Tibial nerve (tissue), 4 donors: ENCODE results near the gene STING1. TPM values are rescaled to one million over a fixed set of nuclear protein-coding genes. Genes with fewer than 3 reads are reported as not detected.

Experiments
- DNase-seq, 2 donors: peaks; one replicate each; pipeline ENCODE4 v3.0.0-alpha.2; 2019; ENCODE audit warnings: low spot score in 2 of 2
- H3K27ac ChIP-seq, 4 donors: fragments of 200-600 bp; sonication (generic) in 3 of 4; one replicate each; pipeline ENCODE4 v1.5.1; 2017 to 2019; ENCODE audit warnings: mild to moderate bottlenecking in 1 of 4
- H3K27me3 ChIP-seq, 2 donors: fragments of 200-600 bp; sonication (generic) in 1 of 2; one replicate each; pipeline versions ENCODE4 v1.5.1 to v1.6.0; 2017 to 2019
- H3K36me3 ChIP-seq, 3 donors: fragments of 200-600 bp; sonication (generic); one replicate each; pipeline ENCODE4 v1.5.1; 2018 to 2019
- H3K4me1 ChIP-seq, 4 donors: fragments of 200-600 bp; sonication (generic) in 3 of 4; one replicate each; pipeline ENCODE4 v1.5.1; 2017 to 2019
- H3K4me3 ChIP-seq, 4 donors: fragments of 200-600 bp; sonication (generic) in 3 of 4; one replicate each; pipeline ENCODE4 v1.5.1; 2017 to 2019; ENCODE audit warnings: mild to moderate bottlenecking in 1 of 4, moderate library complexity in 1 of 4
- H3K9me3 ChIP-seq, 4 donors: fragments of 200-600 bp; sonication (generic) in 3 of 4; one replicate each; pipeline ENCODE4 v1.5.1; 2017 to 2019
- EP300 ChIP-seq, 2 donors: sonication (generic); formaldehyde crosslinking; IDR thresholded peaks; one replicate each; pipeline ENCODE4 v1.6.1; 2017; ENCODE audit warnings: antibody characterized with exemption in 2 of 2, mild to moderate bottlenecking in 1 of 2
- POLR2A ChIP-seq, 2 donors: fragments of 450-650 bp; IDR thresholded peaks; one replicate each; pipeline ENCODE4 v1.6.1; 2017; ENCODE audit warnings: antibody characterized with exemption in 2 of 2, mild to moderate bottlenecking in 2 of 2, moderate library complexity in 2 of 2
- WGBS, 2 donors: methylation state at CpG; one replicate each; pipeline ENCODE4 v1.1.5; 2018; 5-methylcytosine and 5-hydroxymethylcytosine counted together
- total RNA-seq, 4 donors: library from RNA; depleted of rRNA; stranded (reverse); fragments of >200 nt; gene quantifications; one replicate each; pipeline ENCODE4 v1.1.0, GENCODE V29; 2016
- TF ChIP-seq, protein P1 (sequence below), 5 experiments: fragments of 200-600 bp in 3 of 5; fragments of 450-650 bp in 2 of 5; sonication (generic) in 3 of 5; IDR thresholded peaks; one replicate each; pipeline ENCODE4 v1.5.1; 2016 to 2019; ENCODE audit warnings: antibody characterized with exemption in 5 of 5, mild to moderate bottlenecking in 3 of 5, moderate library complexity in 2 of 5

STING1 gene
- total RNA-seq, 4 donors from 2014 or later, result 48.1 to 102 (median 73.1) TPM

- peaks cover 0 to 23% (median 0%) of the 10 kb centered on the region in 3 donors for H3K36me3 ChIP-seq
- WGBS, 2 donors, result 4 to 6% methylated on average over 34 to 35 of the region's 49 CpGs
- peak within 1 kb of the TSS; percentile 53 to 96 (median 66) for H3K4me3 ChIP-seq
- H3K9me3 ChIP-seq, result no peaks in the 10 kb centered on the region
- TF ChIP-seq, protein P1, sequence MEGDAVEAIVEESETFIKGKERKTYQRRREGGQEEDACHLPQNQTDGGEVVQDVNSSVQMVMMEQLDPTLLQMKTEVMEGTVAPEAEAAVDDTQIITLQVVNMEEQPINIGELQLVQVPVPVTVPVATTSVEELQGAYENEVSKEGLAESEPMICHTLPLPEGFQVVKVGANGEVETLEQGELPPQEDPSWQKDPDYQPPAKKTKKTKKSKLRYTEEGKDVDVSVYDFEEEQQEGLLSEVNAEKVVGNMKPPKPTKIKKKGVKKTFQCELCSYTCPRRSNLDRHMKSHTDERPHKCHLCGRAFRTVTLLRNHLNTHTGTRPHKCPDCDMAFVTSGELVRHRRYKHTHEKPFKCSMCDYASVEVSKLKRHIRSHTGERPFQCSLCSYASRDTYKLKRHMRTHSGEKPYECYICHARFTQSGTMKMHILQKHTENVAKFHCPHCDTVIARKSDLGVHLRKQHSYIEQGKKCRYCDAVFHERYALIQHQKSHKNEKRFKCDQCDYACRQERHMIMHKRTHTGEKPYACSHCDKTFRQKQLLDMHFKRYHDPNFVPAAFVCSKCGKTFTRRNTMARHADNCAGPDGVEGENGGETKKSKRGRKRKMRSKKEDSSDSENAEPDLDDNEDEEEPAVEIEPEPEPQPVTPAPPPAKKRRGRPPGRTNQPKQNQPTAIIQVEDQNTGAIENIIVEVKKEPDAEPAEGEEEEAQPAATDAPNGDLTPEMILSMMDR (IDR thresholded peaks at IDR 0.05), result peak in 1 of 5 experiments; percentile 29
- peak; percentile 86 to 92 for TF ChIP-seq EP300 (IDR thresholded peaks at IDR 0.05)
- peak; percentile 2 to 60 for TF ChIP-seq POLR2A (IDR thresholded peaks at IDR 0.05)
- peaks cover 0 to 14% (median 8%) of the 10 kb centered on the region in 4 donors for H3K4me1 ChIP-seq
- DNase-seq, result peak; percentile 84 to 94
- peak within 1 kb of the TSS; percentile 92 to 99 (median 96) for H3K27ac ChIP-seq
- no peaks in the 10 kb centered on the region for H3K27me3 ChIP-seq
Observed at GRCh38 chr5:139439013-139439903, 43.3 kb downstream of the STING1 start, which contains the start of gene DNAJC18. DNAJC18 (minus strand) TSS chr5:139439525; CDS start chr5:139439445, 80 bp downstream.

DNA sequence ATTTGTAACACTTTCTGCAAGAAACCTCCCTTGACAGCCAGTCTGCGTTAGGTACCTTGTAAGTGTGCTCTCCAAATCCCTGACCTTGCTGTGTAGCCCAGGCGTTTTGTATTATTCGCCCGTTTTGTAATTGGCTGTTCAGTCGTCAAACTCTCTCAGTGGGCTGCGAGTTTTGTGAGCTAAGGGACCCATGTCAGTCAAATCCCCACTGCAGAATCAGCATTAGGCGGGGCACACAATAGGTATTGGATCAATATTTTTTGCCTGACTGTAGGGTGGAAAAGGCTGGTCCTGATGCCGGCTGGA is 43.9 kb downstream of the STING1 start:
- no peaks in the 10 kb centered on the region for H3K27me3 ChIP-seq
- H3K4me1 ChIP-seq, result peaks cover 0 to 14% (median 8%) of the 10 kb centered on the region in 4 donors
- H3K36me3 ChIP-seq, result peaks cover 0 to 29% (median 0%) of the 10 kb centered on the region in 3 donors
- no peak for DNase-seq
- H3K9me3 ChIP-seq, result no peaks in the 10 kb centered on the region
- 18 to 21% methylated on average over 8 of the region's 8 CpGs for WGBS, 2 donors
- H3K27ac ChIP-seq, result peak overlapping the region; percentile 92 to 99 (median 96)
- peak overlapping the region; percentile 53 to 96 (median 66) for H3K4me3 ChIP-seq
- no peak for TF ChIP-seq POLR2A (IDR thresholded peaks at IDR 0.05)
- TF ChIP-seq, protein P1 (IDR thresholded peaks at IDR 0.05), result no peak
- TF ChIP-seq EP300 (IDR thresholded peaks at IDR 0.05), result no peak

DNA sequence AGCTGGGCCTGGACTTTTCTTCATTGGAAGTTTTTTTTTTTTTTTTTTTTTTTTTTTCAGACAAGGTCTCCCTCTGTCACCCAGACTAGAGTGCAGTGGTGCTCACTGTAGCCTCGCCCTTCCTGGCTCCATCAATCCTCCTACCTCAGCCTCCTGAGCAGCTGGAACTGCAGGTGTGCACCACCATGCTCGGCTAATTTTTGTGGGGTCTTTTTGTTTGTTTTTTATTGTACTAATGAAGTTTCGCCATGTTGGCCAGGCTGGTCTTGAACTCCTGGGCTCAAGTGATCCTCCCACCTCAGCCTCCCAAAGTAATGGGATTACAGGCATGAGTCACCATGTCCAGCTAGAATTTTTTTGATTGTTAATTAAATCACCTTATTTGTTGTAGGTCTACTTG is 46.9 kb downstream of the STING1 start:
- peaks cover 0 to 14% (median 8%) of the 10 kb centered on the region in 4 donors for H3K4me1 ChIP-seq
- H3K36me3 ChIP-seq, result peaks cover 0 to 54% (median 0%) of the 10 kb centered on the region in 3 donors
- TF ChIP-seq EP300 (IDR thresholded peaks at IDR 0.05), result no peak
- no peak for TF ChIP-seq POLR2A (IDR thresholded peaks at IDR 0.05)
- TF ChIP-seq, protein P1 (IDR thresholded peaks at IDR 0.05), result no peak
- WGBS, 2 donors, result 92 to 97% methylated on average over 3 of the region's 3 CpGs
- no peak for DNase-seq
- H3K27me3 ChIP-seq, result no peaks in the 10 kb centered on the region
- H3K27ac ChIP-seq, result no peak overlapping the region
- no peak overlapping the region for H3K4me3 ChIP-seq
- H3K9me3 ChIP-seq, result no peaks in the 10 kb centered on the region

DNA sequence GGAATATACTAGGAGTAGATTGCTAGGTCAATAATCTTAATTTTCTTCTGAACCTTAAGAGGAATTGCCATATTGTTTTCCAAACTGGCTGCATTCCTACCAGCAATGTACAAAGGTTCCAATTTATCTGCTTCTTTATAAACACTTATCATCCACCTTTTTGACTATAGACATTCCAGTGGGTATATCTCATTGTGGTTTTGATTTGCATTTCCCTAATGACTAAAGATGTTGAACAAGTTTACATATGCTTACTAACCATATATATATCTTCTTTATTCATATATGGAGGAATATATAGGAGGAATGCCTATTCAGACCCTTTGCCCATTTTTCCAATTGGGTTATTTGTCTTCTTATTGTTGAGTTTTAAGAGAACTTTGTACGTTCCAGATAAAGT is 50.9 kb downstream of the STING1 start:
- Histone ChIP-seq H3K36me3 (peaks cover 0 to 80% (median 0%) of the 10 kb centered on the region in 3 donors), H3K27ac (no peak overlapping the region), H3K4me1 (no peaks in the 10 kb centered on the region), H3K9me3 (no peaks in the 10 kb centered on the region), H3K4me3 (no peak overlapping the region), H3K27me3 (no peaks in the 10 kb centered on the region)
- 86 to 93% methylated on average over 1 of the region's 1 CpG for WGBS, 2 donors
- TF ChIP-seq EP300 (IDR thresholded peaks at IDR 0.05) (no peak), POLR2A (IDR thresholded peaks at IDR 0.05) (no peak)
- TF ChIP-seq, protein P1 (IDR thresholded peaks at IDR 0.05), result no peak
- no peak for DNase-seq

DNA sequence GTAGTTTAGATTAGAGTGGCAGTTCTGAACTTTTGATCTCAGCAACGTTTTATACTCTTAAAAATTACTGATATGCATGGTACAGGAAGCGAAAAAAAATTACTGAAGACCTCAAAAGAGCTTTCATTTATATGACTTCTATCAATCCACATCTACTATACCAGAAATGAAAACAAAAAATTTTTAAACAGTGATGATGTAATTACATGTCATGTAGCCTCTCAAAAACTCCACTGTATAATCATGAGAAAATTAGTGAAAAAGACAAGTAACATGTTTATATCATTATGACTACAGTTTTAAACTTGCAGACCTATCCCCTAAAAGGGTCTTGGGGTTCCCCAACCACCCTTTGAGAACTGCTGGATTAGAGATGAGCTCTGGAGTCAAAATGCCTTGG is 52.5 kb downstream of the STING1 start:
- TF ChIP-seq EP300 (IDR thresholded peaks at IDR 0.05), result no peak
- no peak for TF ChIP-seq POLR2A (IDR thresholded peaks at IDR 0.05)
- TF ChIP-seq, protein P1 (IDR thresholded peaks at IDR 0.05), result no peak
- 75 to 77% methylated on average over 2 of the region's 2 CpGs for WGBS, 2 donors

More for the DNA sequence above, 52.5 kb downstream of the STING1 start:
- Histone ChIP-seq H3K4me3 (no peak overlapping the region), H3K27me3 (no peaks in the 10 kb centered on the region), H3K36me3 (peaks cover 0 to 86% (median 0%) of the 10 kb centered on the region in 3 donors), H3K27ac (no peak overlapping the region), H3K4me1 (no peaks in the 10 kb centered on the region), H3K9me3 (no peaks in the 10 kb centered on the region)
- no peak for DNase-seq
